ENCODE data around the gene PDK3. TPM values are rescaled to one million over a fixed set of nuclear protein-coding genes. Genes with fewer than 3 reads are reported as not detected.

Gene PDK3
- 2.1 and 2.9 TPM in 2 replicates for polyA plus RNA-seq
- 13.5 and 20.0 TPM in 2 replicates for polyA minus RNA-seq

GRCh38 chrX:24464836-24465531, at the start of gene PDK3:
Gene PDK3, plus strand, starts transcription at chrX:24465286. Its CDS starts 170 bp downstream, at chrX:24465456.
- Histone ChIP-seq H3K27ac (ENCODE audit: low read length) (peak within 1 kb of the TSS; percentile 71), H3K4me3 (ENCODE audit: low read length) (peak within 1 kb of the TSS; percentile 80), H3K27me3 (ENCODE audit: insufficient read depth, low read depth, low read length) (no peaks in the 10 kb centered on the region), H2AFZ (ENCODE audit: low read depth, low read length) (peak within 1 kb of the TSS; percentile 65), H3K9ac (ENCODE audit: low read length) (peak within 1 kb of the TSS; percentile 72), H3F3A (ENCODE audit: insufficient read depth, low read length, poor library complexity, severe bottlenecking) (no peaks in the 10 kb centered on the region), H3K36me3 (ENCODE audit: insufficient read depth, low read length) (no peaks in the 10 kb centered on the region), H3K9me2 (ENCODE audit: insufficient read depth, low read length) (no peaks in the 10 kb centered on the region), H3K4me2 (ENCODE audit: low read length) (peak within 1 kb of the TSS; percentile 55), H3K79me2 (replicated peaks; ENCODE audit: insufficient read depth, low read length) (no peaks in the 10 kb centered on the region), H3K9me3 (ENCODE audit: low read length) (no peaks in the 10 kb centered on the region), H4K20me1 (ENCODE audit: insufficient read depth) (no peaks in the 10 kb centered on the region)
- TF ChIP-seq EZH2 (IDR thresholded peaks at IDR 0.05; ENCODE audit: borderline replicate concordance, insufficient read depth, low read length, poor library complexity, severe bottlenecking) (no peak), RAD21 (conservative IDR thresholded peaks at IDR 0.05) (peak; percentile 18), TAF1 (IDR thresholded peaks at IDR 0.05; ENCODE audit: low read depth) (no peak), EP300 (conservative IDR thresholded peaks at IDR 0.05; ENCODE audit: poor library complexity, severe bottlenecking) (no peak), SMC3 (conservative IDR thresholded peaks at IDR 0.05; ENCODE audit: poor library complexity) (peak; percentile 36), POLR2AphosphoS5 (IDR thresholded peaks at IDR 0.05) (peak; percentile 67), MXI1 (conservative IDR thresholded peaks at IDR 0.05; ENCODE audit: poor library complexity, severe bottlenecking) (peak; percentile 46)
- TF ChIP-seq, protein P1, sequence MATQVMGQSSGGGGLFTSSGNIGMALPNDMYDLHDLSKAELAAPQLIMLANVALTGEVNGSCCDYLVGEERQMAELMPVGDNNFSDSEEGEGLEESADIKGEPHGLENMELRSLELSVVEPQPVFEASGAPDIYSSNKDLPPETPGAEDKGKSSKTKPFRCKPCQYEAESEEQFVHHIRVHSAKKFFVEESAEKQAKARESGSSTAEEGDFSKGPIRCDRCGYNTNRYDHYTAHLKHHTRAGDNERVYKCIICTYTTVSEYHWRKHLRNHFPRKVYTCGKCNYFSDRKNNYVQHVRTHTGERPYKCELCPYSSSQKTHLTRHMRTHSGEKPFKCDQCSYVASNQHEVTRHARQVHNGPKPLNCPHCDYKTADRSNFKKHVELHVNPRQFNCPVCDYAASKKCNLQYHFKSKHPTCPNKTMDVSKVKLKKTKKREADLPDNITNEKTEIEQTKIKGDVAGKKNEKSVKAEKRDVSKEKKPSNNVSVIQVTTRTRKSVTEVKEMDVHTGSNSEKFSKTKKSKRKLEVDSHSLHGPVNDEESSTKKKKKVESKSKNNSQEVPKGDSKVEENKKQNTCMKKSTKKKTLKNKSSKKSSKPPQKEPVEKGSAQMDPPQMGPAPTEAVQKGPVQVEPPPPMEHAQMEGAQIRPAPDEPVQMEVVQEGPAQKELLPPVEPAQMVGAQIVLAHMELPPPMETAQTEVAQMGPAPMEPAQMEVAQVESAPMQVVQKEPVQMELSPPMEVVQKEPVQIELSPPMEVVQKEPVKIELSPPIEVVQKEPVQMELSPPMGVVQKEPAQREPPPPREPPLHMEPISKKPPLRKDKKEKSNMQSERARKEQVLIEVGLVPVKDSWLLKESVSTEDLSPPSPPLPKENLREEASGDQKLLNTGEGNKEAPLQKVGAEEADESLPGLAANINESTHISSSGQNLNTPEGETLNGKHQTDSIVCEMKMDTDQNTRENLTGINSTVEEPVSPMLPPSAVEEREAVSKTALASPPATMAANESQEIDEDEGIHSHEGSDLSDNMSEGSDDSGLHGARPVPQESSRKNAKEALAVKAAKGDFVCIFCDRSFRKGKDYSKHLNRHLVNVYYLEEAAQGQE (IDR thresholded peaks at IDR 0.05; ENCODE audit: borderline replicate concordance), result peak; percentile 68

- Histone ChIP-seq H3F3A (ENCODE audit: insufficient read depth, low read length, poor library complexity, severe bottlenecking) (no peaks in the 10 kb centered on the region), H3K9me2 (ENCODE audit: insufficient read depth, low read length) (no peaks in the 10 kb centered on the region), H3K9me3 (ENCODE audit: low read length) (no peaks in the 10 kb centered on the region), H2AFZ (ENCODE audit: low read depth, low read length) (no peak overlapping the region), H3K79me2 (replicated peaks; ENCODE audit: insufficient read depth, low read length) (no peaks in the 10 kb centered on the region), H3K27ac (ENCODE audit: low read length) (no peak overlapping the region), H3K4me2 (ENCODE audit: low read length) (no peak overlapping the region), H3K4me3 (ENCODE audit: low read length) (no peak overlapping the region), H4K20me1 (ENCODE audit: insufficient read depth) (no peaks in the 10 kb centered on the region), H3K27me3 (ENCODE audit: insufficient read depth, low read depth, low read length) (no peaks in the 10 kb centered on the region), H3K9ac (ENCODE audit: low read length) (no peak overlapping the region), H3K36me3 (ENCODE audit: insufficient read depth, low read length) (no peaks in the 10 kb centered on the region)
- TF ChIP-seq TAF1 (IDR thresholded peaks at IDR 0.05; ENCODE audit: low read depth), result no peak
These were observed 49.2 kb upstream of the PDK3 start for GRCh38 chrX:24415921-24416320.

DNA sequence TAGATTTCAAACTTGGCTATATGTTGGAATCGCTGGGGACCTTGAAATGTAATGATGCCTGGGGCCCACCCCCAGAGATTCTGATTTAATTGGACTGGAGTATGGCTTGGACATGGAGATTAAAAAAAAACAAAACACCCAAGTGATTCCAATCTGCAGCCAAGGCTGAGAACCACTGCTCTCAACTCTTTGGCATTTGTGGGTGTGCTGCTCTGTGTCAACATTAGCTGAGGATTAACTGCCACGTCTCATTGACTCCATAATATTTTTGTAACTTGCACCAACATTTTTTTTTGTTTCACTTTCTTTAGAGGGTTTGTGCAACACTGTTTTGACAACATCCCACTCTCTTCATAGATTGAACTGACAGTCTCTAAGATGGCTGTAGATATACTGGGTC, 41.1 kb upstream of the PDK3 start:
- H3K9ac ChIP-seq (ENCODE audit: low read length), result no peak overlapping the region

More for the DNA sequence above, 41.1 kb upstream of the PDK3 start:
- Histone ChIP-seq H3K27me3 (ENCODE audit: insufficient read depth, low read depth, low read length) (no peaks in the 10 kb centered on the region), H4K20me1 (ENCODE audit: insufficient read depth) (no peaks in the 10 kb centered on the region), H3F3A (ENCODE audit: insufficient read depth, low read length, poor library complexity, severe bottlenecking) (no peaks in the 10 kb centered on the region), H3K4me3 (ENCODE audit: low read length) (no peak overlapping the region), H3K27ac (ENCODE audit: low read length) (no peak overlapping the region), H3K79me2 (replicated peaks; ENCODE audit: insufficient read depth, low read length) (no peaks in the 10 kb centered on the region), H3K4me2 (ENCODE audit: low read length) (no peak overlapping the region), H3K9me3 (ENCODE audit: low read length) (no peaks in the 10 kb centered on the region), H2AFZ (ENCODE audit: low read depth, low read length) (no peak overlapping the region), H3K36me3 (ENCODE audit: insufficient read depth, low read length) (no peaks in the 10 kb centered on the region), H3K9me2 (ENCODE audit: insufficient read depth, low read length) (no peaks in the 10 kb centered on the region)
- no peak for TF ChIP-seq CTCF (IDR thresholded peaks at IDR 0.05; ENCODE audit: poor library complexity, severe bottlenecking)
- no peak for TF ChIP-seq TAF1 (IDR thresholded peaks at IDR 0.05; ENCODE audit: low read depth)
- TF ChIP-seq EZH2 (IDR thresholded peaks at IDR 0.05; ENCODE audit: borderline replicate concordance, insufficient read depth, low read length, poor library complexity, severe bottlenecking), result no peak
- no peak for TF ChIP-seq MXI1 (conservative IDR thresholded peaks at IDR 0.05; ENCODE audit: poor library complexity, severe bottlenecking)
- TF ChIP-seq EP300 (conservative IDR thresholded peaks at IDR 0.05; ENCODE audit: poor library complexity, severe bottlenecking), result no peak
- no peak for TF ChIP-seq POLR2AphosphoS5 (IDR thresholded peaks at IDR 0.05)
